Measurements from ENCODE around the gene FRG2C.
"Not testable (repeated sequence)": the region's sequence is repeated elsewhere in the genome, so short reads cannot be mapped to it uniquely, and the experiment has no call there.

Gene FRG2C

GRCh38 chr3:75664028-75664427 is at the start of gene FRG2C:
Gene FRG2C, plus strand, starts transcription at chr3:75664328. Its CDS starts 52 bp downstream, at chr3:75664380.
- not testable (repeated sequence) for DNase-seq

- not testable (repeated sequence) for DNase-seq
Observed at GRCh38 chr3:75618666-75619305, 45.3 kb upstream of the FRG2C start.

- DNase-seq: not testable (repeated sequence)
Observed at GRCh38 chr3:75619481-75620031, 44.6 kb upstream of the FRG2C start.

GRCh38 chr3:75621772-75622171 is 42.4 kb upstream of the FRG2C start:
- DNase-seq: not testable (repeated sequence)

GRCh38 chr3:75623656-75624055 is 40.5 kb upstream of the FRG2C start:
- not testable (repeated sequence) for DNase-seq

GRCh38 chr3:75630887-75631535 is 33.1 kb upstream of the FRG2C start:
- not testable (repeated sequence) for DNase-seq

GRCh38 chr3:75631541-75631940 is 32.6 kb upstream of the FRG2C start:
- DNase-seq: no peak

GRCh38 chr3:75638947-75639346 is 25.2 kb upstream of the FRG2C start:
- not testable (repeated sequence) for DNase-seq

GRCh38 chr3:75641107-75641517 is 23.0 kb upstream of the FRG2C start:
- not testable (repeated sequence) for DNase-seq

- DNase-seq: not testable (repeated sequence)
Observed at GRCh38 chr3:75643031-75643800, 20.9 kb upstream of the FRG2C start.

- not testable (repeated sequence) for DNase-seq
Observed at GRCh38 chr3:75645548-75645947, 18.6 kb upstream of the FRG2C start.

- no peak for DNase-seq
Observed at GRCh38 chr3:75650191-75650590, 13.9 kb upstream of the FRG2C start.

- DNase-seq: not testable (repeated sequence)
Observed at GRCh38 chr3:75655101-75655904, 8.8 kb upstream of the FRG2C start.

- not testable (repeated sequence) for DNase-seq
Observed at GRCh38 chr3:75655956-75656355, 8.2 kb upstream of the FRG2C start.

GRCh38 chr3:75658411-75659107 is 5.6 kb upstream of the FRG2C start:
- not testable (repeated sequence) for DNase-seq

- not testable (repeated sequence) for DNase-seq
Observed at GRCh38 chr3:75659108-75659433, 5.1 kb upstream of the FRG2C start.

GRCh38 chr3:75665626-75666025 is 1.5 kb downstream of the FRG2C start:
- DNase-seq: not testable (repeated sequence)

GRCh38 chr3:75667757-75668701 is 3.9 kb downstream of the FRG2C start:
- DNase-seq: not testable (repeated sequence)

GRCh38 chr3:75668759-75669347 is 4.7 kb downstream of the FRG2C start:
- not testable (repeated sequence) for DNase-seq
